ENCODE measurements around the gene PUSL1.

The PUSL1 gene

GRCh38 chr1:1296070-1297061 lies 12.0 kb upstream of the PUSL1 start:
- H3K79me2 ChIP-seq: no peaks in the 10 kb centered on the region
- H3K36me3 ChIP-seq (ENCODE audit: control insufficient read depth, insufficient read depth, low read length): no peaks in the 10 kb centered on the region
- no peaks in the 10 kb centered on the region for H3K4me1 ChIP-seq
- TF ChIP-seq, protein P1, sequence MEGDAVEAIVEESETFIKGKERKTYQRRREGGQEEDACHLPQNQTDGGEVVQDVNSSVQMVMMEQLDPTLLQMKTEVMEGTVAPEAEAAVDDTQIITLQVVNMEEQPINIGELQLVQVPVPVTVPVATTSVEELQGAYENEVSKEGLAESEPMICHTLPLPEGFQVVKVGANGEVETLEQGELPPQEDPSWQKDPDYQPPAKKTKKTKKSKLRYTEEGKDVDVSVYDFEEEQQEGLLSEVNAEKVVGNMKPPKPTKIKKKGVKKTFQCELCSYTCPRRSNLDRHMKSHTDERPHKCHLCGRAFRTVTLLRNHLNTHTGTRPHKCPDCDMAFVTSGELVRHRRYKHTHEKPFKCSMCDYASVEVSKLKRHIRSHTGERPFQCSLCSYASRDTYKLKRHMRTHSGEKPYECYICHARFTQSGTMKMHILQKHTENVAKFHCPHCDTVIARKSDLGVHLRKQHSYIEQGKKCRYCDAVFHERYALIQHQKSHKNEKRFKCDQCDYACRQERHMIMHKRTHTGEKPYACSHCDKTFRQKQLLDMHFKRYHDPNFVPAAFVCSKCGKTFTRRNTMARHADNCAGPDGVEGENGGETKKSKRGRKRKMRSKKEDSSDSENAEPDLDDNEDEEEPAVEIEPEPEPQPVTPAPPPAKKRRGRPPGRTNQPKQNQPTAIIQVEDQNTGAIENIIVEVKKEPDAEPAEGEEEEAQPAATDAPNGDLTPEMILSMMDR (IDR thresholded peaks at IDR 0.05): no peak
- no peaks in the 10 kb centered on the region for H3K27me3 ChIP-seq (ENCODE audit: control insufficient read depth, insufficient read depth, low read length)
- H3K4me2 ChIP-seq (ENCODE audit: low read length): no peak overlapping the region
- H3K4me3 ChIP-seq (ENCODE audit: low read depth, low read length): no peak overlapping the region
- H3K9ac ChIP-seq: no peak overlapping the region
- no peak overlapping the region for H2AFZ ChIP-seq
- no peak overlapping the region for H3K27ac ChIP-seq
- H3K9me3 ChIP-seq (ENCODE audit: control insufficient read depth, low read length): no peaks in the 10 kb centered on the region

DNA sequence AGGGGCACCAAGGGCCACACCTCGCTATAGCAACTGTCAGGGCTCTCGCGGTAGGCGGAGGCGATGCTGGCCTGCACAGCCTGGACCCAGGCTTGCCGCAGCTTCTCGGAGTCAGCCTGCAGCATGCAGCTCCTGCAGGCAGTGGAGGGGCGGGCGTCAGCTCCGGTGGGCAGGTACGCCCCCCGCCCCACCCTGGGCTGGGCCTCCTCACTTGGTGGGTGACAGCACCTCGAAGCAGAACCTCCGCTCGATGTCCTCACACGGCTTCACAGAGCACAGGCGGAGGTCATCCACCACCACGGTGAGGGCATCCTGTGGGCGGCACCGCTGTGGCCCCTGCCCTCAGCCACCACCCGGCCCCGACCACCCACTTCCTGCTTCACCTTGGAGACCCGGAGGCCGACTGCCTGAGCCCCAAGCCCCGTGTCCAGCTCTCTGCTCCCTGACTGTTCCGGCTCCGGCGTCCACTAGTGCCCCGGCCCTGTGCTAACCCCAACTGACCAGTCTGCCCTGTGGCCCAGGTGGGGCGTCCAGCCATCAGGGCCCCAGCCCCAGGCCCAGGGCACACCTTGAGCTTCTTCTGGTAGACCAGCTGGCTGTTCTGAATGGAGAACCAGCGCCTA lies 10.5 kb upstream of the PUSL1 start:
- no peak overlapping the region for H3K4me2 ChIP-seq (ENCODE audit: low read length)

GRCh38 chr1:1298861-1299685 lies 9.3 kb upstream of the PUSL1 start:
- Histone ChIP-seq H3K4me2 (ENCODE audit: low read length) (no peak overlapping the region), H3K27ac (no peak overlapping the region), H2AFZ (no peak overlapping the region), H3K9me3 (ENCODE audit: control insufficient read depth, low read length) (no peaks in the 10 kb centered on the region), H3K36me3 (ENCODE audit: control insufficient read depth, insufficient read depth, low read length) (no peaks in the 10 kb centered on the region), H3K9ac (no peak overlapping the region), H3K4me3 (ENCODE audit: low read depth, low read length) (no peak overlapping the region), H3K79me2 (no peaks in the 10 kb centered on the region), H3K27me3 (ENCODE audit: control insufficient read depth, insufficient read depth, low read length) (no peaks in the 10 kb centered on the region), H3K4me1 (no peaks in the 10 kb centered on the region)
- TF ChIP-seq, protein P1 (IDR thresholded peaks at IDR 0.05): no peak

More for the DNA sequence above, 10.5 kb upstream of the PUSL1 start:
- Histone ChIP-seq H3K9me3 (ENCODE audit: control insufficient read depth, low read length) (no peaks in the 10 kb centered on the region), H3K4me3 (ENCODE audit: low read depth, low read length) (no peak overlapping the region), H2AFZ (no peak overlapping the region), H3K9ac (no peak overlapping the region), H3K4me1 (no peaks in the 10 kb centered on the region), H3K27me3 (ENCODE audit: control insufficient read depth, insufficient read depth, low read length) (no peaks in the 10 kb centered on the region), H3K79me2 (no peaks in the 10 kb centered on the region), H3K27ac (no peak overlapping the region), H3K36me3 (ENCODE audit: control insufficient read depth, insufficient read depth, low read length) (no peaks in the 10 kb centered on the region)
- TF ChIP-seq, protein P1 (IDR thresholded peaks at IDR 0.05): no peak

DNA sequence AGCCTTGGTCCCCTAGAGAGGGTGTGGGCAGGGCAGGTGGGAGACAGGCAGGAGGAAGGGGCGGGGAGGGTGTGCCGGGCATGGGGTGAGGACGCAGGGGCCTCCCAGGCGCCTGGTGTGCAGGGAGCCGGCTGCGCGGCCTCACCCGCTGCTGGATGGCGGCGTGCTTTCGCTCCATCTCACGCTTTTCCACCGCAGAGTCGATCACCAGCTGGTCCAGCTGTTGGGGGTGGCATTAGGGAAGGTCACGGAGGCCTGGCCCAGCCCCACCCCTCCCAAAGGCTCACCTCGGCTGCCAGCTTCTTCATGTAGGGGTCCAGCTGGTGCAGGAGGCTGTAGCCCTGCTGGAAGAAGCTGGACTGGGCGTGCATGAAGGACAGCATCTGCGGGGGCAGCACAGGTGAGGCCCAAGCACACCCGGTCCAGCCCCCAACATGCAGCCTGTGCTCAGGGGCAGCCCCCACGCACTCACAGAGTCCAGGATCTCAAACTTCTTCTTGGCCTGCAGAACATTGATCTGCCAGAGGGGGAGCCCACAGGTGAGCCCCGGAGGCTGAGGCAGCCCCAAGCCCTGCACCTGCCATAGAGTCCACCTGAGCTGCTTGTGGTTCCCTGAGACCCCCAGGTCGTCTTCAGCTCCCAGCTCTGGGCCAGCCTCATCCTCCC lies 8.6 kb upstream of the PUSL1 start:
- Histone ChIP-seq H3K4me3 (ENCODE audit: low read depth, low read length) (no peak overlapping the region), H3K4me2 (ENCODE audit: low read length) (no peak overlapping the region), H3K9me3 (ENCODE audit: control insufficient read depth, low read length) (no peaks in the 10 kb centered on the region), H3K27ac (no peak overlapping the region), H3K36me3 (ENCODE audit: control insufficient read depth, insufficient read depth, low read length) (no peaks in the 10 kb centered on the region), H3K9ac (no peak overlapping the region), H2AFZ (no peak overlapping the region), H3K4me1 (no peaks in the 10 kb centered on the region), H3K79me2 (no peaks in the 10 kb centered on the region), H3K27me3 (ENCODE audit: control insufficient read depth, insufficient read depth, low read length) (no peaks in the 10 kb centered on the region)
- TF ChIP-seq, protein P1 (IDR thresholded peaks at IDR 0.05): no peak

Measured in parathyroid adenoma (tissue), 2 donors.